ENCODE results near the gene DUSP3. TPM values are rescaled to one million over a fixed set of nuclear protein-coding genes. Genes with fewer than 3 reads are reported as not detected.

The DUSP3 gene
- total RNA-seq, 1 experiment from 2014 or later = 16.9 TPM

DNA sequence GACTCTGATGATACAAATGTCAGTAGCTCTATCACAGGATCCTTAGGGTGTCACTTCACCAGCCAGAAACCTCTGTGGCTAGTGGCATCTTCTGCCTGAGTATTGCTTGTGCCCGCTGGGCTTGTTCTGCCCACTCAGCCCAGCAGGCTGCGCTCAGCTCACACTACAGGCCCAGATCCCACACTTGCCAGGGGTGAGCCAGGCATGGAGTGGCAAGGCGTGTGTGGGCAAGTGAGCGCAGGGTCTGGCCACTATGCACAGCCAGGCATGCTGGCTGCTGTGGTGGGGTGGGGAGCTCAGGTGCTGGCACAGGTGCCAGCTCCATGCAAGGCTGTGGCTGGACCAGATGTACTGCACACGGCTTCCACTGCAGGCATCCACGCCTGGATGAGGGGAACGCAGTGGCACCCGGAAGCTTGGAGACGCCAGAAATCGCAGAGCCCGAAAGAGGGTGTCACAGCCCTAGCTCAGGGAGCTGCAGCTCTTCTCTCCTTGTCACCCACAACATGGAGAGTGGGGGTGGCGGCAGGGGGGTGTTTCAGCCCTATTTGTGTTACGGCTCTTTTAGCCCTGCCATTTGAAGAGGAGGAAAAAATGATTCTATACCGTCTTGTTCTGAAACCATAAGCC lies 11.6 kb upstream of the DUSP3 start:
- H3K27me3 ChIP-seq (ENCODE audit: insufficient read depth, low read length) = no peaks in the 10 kb centered on the region
- Mint-ChIP-seq H3K27ac (no peak overlapping the region), H3K27me3 (ENCODE audit: low read depth) (peaks cover 27% of the 10 kb centered on the region), H3K4me3 (no peak overlapping the region), H3K9me3 (peaks cover 3 to 8% of the 10 kb centered on the region in 2 experiments; a peak in 3 of 5 replicates), H3K4me1 (peaks cover 9 to 10% of the 10 kb centered on the region in 2 experiments), H3K36me3 (ENCODE audit: insufficient read depth in 1 of 3, low read depth in 3 of 3) (no peaks in the 10 kb centered on the region; a peak in 1 of 7 replicates)
- H3K14ac ChIP-seq (ENCODE audit: insufficient read depth, low read length) = no peak overlapping the region
- H3K9ac ChIP-seq (ENCODE audit: extremely low read depth, insufficient read length, low read length) = no peak overlapping the region
- H3K27ac ChIP-seq (ENCODE audit: insufficient read length, low read depth, low read length) = no peak overlapping the region
- no peak overlapping the region for H4K8ac ChIP-seq (replicated peaks; ENCODE audit: insufficient read length, low read depth, low read length)
- H3K23ac ChIP-seq (ENCODE audit: insufficient read length, low read depth, low read length) = no peak overlapping the region
- WGBS (ENCODE audit: extremely low coverage, insufficient read length, low lambda C conversion rate) = no CpG with 5 or more reads among the region's 14 CpGs
- H3K79me1 ChIP-seq (ENCODE audit: insufficient read depth, low read depth, low read length, poor library complexity, severe bottlenecking) = no peaks in the 10 kb centered on the region
- no peaks in the 10 kb centered on the region for H3K9me3 ChIP-seq (ENCODE audit: control insufficient read depth, low read depth, low read length)
- H3K79me2 ChIP-seq (ENCODE audit: insufficient read depth, low read length) = no peaks in the 10 kb centered on the region
- no peaks in the 10 kb centered on the region for H3K23me2 ChIP-seq (ENCODE audit: insufficient read length, low read depth, low read length, poor library complexity, severe bottlenecking)
- H3K56ac ChIP-seq (ENCODE audit: insufficient read length, low read depth, low read length) = no peak overlapping the region
- TF ChIP-seq, protein P1, sequence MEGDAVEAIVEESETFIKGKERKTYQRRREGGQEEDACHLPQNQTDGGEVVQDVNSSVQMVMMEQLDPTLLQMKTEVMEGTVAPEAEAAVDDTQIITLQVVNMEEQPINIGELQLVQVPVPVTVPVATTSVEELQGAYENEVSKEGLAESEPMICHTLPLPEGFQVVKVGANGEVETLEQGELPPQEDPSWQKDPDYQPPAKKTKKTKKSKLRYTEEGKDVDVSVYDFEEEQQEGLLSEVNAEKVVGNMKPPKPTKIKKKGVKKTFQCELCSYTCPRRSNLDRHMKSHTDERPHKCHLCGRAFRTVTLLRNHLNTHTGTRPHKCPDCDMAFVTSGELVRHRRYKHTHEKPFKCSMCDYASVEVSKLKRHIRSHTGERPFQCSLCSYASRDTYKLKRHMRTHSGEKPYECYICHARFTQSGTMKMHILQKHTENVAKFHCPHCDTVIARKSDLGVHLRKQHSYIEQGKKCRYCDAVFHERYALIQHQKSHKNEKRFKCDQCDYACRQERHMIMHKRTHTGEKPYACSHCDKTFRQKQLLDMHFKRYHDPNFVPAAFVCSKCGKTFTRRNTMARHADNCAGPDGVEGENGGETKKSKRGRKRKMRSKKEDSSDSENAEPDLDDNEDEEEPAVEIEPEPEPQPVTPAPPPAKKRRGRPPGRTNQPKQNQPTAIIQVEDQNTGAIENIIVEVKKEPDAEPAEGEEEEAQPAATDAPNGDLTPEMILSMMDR (conservative IDR thresholded peaks at IDR 0.05) = peak; percentile 56
- H3K4ac ChIP-seq (ENCODE audit: low read depth, low read length) = no peak overlapping the region
- H3K18ac ChIP-seq (ENCODE audit: insufficient read length, low read depth, low read length) = no peak overlapping the region
- no peak overlapping the region for H3T11ph ChIP-seq (ENCODE audit: low read length)
- H4K20me1 ChIP-seq (ENCODE audit: control insufficient read depth, insufficient read depth, insufficient read length) = no peaks in the 10 kb centered on the region
- H2BK20ac ChIP-seq (ENCODE audit: low read depth, low read length, poor library complexity, severe bottlenecking) = no peak overlapping the region
- H4K91ac ChIP-seq (ENCODE audit: insufficient read length, low read depth, low read length) = no peak overlapping the region
- no peak overlapping the region for H2AFZ ChIP-seq (ENCODE audit: low read length)
- H4K5ac ChIP-seq (ENCODE audit: insufficient read length, low read depth, low read length) = no peak overlapping the region
- DNase-seq = peak; percentile 65
- H3K4me2 ChIP-seq (ENCODE audit: insufficient read depth, insufficient read length, low read length) = no peak overlapping the region
- no peak overlapping the region for H2BK12ac ChIP-seq (ENCODE audit: insufficient read length, low read depth, low read length)
- no peak overlapping the region for H2BK5ac ChIP-seq (ENCODE audit: insufficient read length, low read length)
- H2BK15ac ChIP-seq (ENCODE audit: low read depth, low read length) = no peak overlapping the region
- H2BK120ac ChIP-seq (ENCODE audit: low read depth, low read length, poor library complexity, severe bottlenecking) = no peak overlapping the region
- peaks cover 2% of the 10 kb centered on the region; the same call in 1 of the 2 replicates for H3K4me1 ChIP-seq (ENCODE audit: insufficient read depth, low read length)
- H2AK5ac ChIP-seq (ENCODE audit: insufficient read length, low read length) = no peak overlapping the region
